Endodermal cell (in vitro differentiated cells): ENCODE data around the gene TTK. TPM values are rescaled to one million over a fixed set of nuclear protein-coding genes. Genes with fewer than 3 reads are reported as not detected.

Source experiments
- DNase-seq: peaks from one replicate; pipeline ENCODE4 v3.0.0-alpha.2; 2017
- H3K27ac ChIP-seq: 2 replicates; pipeline ENCODE4 v1.5.1; 2013; ENCODE audit warnings: mild to moderate bottlenecking, low read depth, low read length, moderate library complexity
- H3K27me3 ChIP-seq: 2 replicates; pipeline ENCODE4 v1.6.1; 2013; ENCODE audit warnings: mild to moderate bottlenecking, low read length, moderate library complexity; ENCODE audit not compliant: insufficient read depth, control insufficient read depth, poor library complexity, severe bottlenecking
- H3K36me3 ChIP-seq: 2 replicates; pipeline ENCODE4 v1.7.0; 2013; ENCODE audit warnings: mild to moderate bottlenecking, low read length, moderate library complexity; ENCODE audit not compliant: control insufficient read depth, insufficient read depth
- H3K4me1 ChIP-seq: one replicate; pipeline ENCODE4 v1.7.0; 2013; ENCODE audit warnings: low read length; ENCODE audit not compliant: control insufficient read depth, insufficient read depth
- H3K4me3 ChIP-seq: 2 replicates; pipeline ENCODE4 v1.5.1; 2013; ENCODE audit warnings: mild to moderate bottlenecking, low read length, moderate library complexity
- H3K9ac ChIP-seq: 2 replicates; pipeline ENCODE4 v1.6.1; 2013; ENCODE audit warnings: mild to moderate bottlenecking, low read length, moderate library complexity; ENCODE audit not compliant: poor library complexity, severe bottlenecking; ENCODE audit errors: extremely low read depth
- H3K9me3 ChIP-seq: 2 replicates; pipeline ENCODE4 v1.6.1; 2013; ENCODE audit warnings: mild to moderate bottlenecking, low read length, moderate library complexity; ENCODE audit not compliant: control insufficient read depth
- H3K27ac Mint-ChIP-seq: 2 replicates; pipeline ENCODE4 v1.8.0; 2020; ENCODE audit warnings: mixed read lengths
- H3K27me3 Mint-ChIP-seq: 2 replicates; pipeline ENCODE4 v1.8.0; 2021; ENCODE audit warnings: mild to moderate bottlenecking, mixed read lengths; ENCODE audit not compliant: insufficient read depth
- H3K36me3 Mint-ChIP-seq: 2 replicates; pipeline ENCODE4 v1.8.0; 2020; ENCODE audit warnings: low read depth, mixed read lengths
- H3K4me1 Mint-ChIP-seq: 2 replicates; pipeline ENCODE4 v1.8.0; 2020; ENCODE audit warnings: mixed read lengths
- H3K4me3 Mint-ChIP-seq: 2 replicates; pipeline ENCODE4 v1.8.0; 2020; ENCODE audit warnings: mild to moderate bottlenecking, moderate library complexity, mixed read lengths
- H3K9me3 Mint-ChIP-seq: 2 replicates; pipeline ENCODE4 v1.8.0; 2020; ENCODE audit warnings: mild to moderate bottlenecking, mixed read lengths
- WGBS, 2 experiments: methylation state at CpG; one replicate each; pipeline versions ENCODE4 v1.1.5 to v1.1.7; 2013; ENCODE audit warnings: missing lambda C conversion rate in 2 of 2, mixed read lengths in 1 of 2; ENCODE audit not compliant: insufficient coverage in 1 of 2, insufficient read length in 1 of 2; 5-methylcytosine and 5-hydroxymethylcytosine counted together
- total RNA-seq, 2 donors: library from RNA; stranded (reverse); fragmentation: NEBNext Ultra II Directional in 1 of 2; extraction: Animal tissue kit (Norgen Biotek cat#: 25700) in 1 of 2; gene quantifications; 2 replicates in 1 of 2; 3 replicates in 1 of 2; pipeline ENCODE4 v1.2.1, GENCODE V29; 2021
- TF ChIP-seq, protein P1 (sequence below): fragments of 200-600 bp; sonication (generic); conservative IDR thresholded peaks from 2 replicates; pipeline ENCODE4 v1.5.0; 2021; ENCODE audit warnings: antibody characterized with exemption, mild to moderate bottlenecking

The TTK gene
- total RNA-seq, 2 donors from 2014 or later, result 31.5 to 45.0 TPM

DNA sequence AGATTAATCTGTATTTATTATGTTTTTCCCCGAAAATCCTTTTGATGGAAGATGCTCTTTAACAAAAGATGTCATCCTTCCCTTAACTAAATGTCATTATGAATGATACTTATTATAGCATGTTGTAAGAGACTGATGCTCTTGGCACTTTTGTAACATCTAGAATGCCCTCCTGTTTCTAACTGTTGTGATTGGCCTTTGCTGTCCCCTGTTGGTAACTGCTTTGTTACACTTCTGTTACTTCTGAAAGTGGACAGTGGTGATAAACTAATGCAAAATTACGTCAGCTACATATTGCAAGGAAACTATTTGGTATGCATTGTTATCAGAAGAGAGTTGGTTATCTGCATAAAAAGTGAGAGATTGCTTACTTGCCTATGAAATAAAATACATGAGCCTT is 5.8 kb downstream of the TTK start:
- TF ChIP-seq, protein P1, sequence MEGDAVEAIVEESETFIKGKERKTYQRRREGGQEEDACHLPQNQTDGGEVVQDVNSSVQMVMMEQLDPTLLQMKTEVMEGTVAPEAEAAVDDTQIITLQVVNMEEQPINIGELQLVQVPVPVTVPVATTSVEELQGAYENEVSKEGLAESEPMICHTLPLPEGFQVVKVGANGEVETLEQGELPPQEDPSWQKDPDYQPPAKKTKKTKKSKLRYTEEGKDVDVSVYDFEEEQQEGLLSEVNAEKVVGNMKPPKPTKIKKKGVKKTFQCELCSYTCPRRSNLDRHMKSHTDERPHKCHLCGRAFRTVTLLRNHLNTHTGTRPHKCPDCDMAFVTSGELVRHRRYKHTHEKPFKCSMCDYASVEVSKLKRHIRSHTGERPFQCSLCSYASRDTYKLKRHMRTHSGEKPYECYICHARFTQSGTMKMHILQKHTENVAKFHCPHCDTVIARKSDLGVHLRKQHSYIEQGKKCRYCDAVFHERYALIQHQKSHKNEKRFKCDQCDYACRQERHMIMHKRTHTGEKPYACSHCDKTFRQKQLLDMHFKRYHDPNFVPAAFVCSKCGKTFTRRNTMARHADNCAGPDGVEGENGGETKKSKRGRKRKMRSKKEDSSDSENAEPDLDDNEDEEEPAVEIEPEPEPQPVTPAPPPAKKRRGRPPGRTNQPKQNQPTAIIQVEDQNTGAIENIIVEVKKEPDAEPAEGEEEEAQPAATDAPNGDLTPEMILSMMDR, result no peak
- Histone ChIP-seq H3K36me3 (peaks cover 70% of the 10 kb centered on the region), H3K27me3 (no peaks in the 10 kb centered on the region), H3K4me1 (no peaks in the 10 kb centered on the region), H3K9ac (no peak overlapping the region), H3K27ac (no peak overlapping the region), H3K4me3 (no peak overlapping the region), H3K9me3 (no peaks in the 10 kb centered on the region)
- no peak overlapping the region for H3K4me3 Mint-ChIP-seq
- no peak overlapping the region for H3K27ac Mint-ChIP-seq
- no peaks in the 10 kb centered on the region for H3K27me3 Mint-ChIP-seq
- DNase-seq, result no peak
- no peaks in the 10 kb centered on the region for H3K9me3 Mint-ChIP-seq
- peaks cover 29% of the 10 kb centered on the region for H3K36me3 Mint-ChIP-seq
- 89 to 98% methylated on average over 1 to 2 of the region's 2 CpGs for WGBS, 2 experiments
- H3K4me1 Mint-ChIP-seq, result peaks cover 5% of the 10 kb centered on the region

DNA sequence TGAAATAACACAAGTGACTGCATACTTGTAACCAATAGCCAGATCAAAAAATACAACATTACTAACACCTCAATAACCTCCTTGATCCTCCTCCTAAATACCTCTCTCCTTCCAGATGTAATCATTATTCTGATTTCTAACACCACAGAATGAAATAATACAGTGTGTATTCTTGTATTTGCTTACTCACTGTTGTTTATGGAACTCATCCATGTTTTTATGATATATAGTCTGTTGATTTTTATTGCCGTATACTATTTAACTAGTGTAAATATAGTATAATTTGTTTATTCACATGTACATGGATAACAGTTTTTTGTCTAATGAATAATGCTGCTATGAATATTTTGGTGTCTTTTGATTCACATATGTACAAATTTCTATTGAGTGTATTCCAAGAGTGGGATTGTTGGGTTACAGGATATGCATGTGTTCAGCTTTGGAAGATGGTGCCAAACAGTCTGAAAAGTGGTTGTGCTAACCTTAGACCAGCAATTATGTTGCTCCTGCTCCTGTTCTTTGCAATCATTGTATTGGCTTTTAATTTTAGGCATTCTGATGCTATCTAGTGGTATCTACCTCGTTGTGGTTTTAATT is 11.5 kb downstream of the TTK start:
- 86% methylated on average over 1 of the region's 2 CpGs; no CpG with 5 or more reads in 1 of the 2 experiments for WGBS, 2 experiments
- no peak overlapping the region for H3K27ac Mint-ChIP-seq

DNA sequence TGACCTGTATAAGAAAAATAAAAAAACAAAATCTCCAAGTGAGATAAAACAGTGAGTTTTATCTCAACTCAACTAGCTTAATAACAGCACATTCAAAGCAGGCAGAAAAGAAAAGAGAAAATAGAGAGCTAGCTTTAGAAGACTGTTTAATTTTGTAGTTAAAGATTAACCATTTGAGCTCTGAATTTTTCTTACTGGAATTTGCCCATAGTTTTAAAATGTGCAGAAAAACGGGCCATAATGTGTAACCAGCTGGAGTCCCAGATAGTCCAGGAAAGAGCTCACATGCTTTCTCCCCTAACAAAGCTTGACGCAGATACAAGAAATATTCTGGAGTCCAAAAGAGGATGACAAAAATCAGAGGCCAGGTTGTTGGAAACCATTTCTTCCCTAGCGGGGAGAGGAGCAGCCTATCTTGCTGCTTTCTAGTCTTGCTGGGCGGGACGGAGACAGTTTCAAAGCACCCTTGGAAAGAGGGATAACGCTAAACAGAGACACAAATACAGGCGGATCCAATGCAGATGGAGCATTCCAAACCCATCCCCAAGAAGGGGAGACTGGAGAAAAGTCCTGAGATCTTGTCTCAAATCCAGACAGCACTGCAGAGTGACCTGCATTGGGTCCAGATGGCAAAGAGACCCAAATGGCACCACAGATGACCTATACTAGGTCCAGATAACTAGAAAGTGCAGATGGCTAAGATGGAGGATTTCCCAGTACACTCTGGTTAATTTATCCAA is 16.1 kb downstream of the TTK start:
- Mint-ChIP-seq H3K4me3 (no peak overlapping the region), H3K36me3 (peaks cover 32% of the 10 kb centered on the region), H3K9me3 (no peaks in the 10 kb centered on the region), H3K4me1 (peaks cover 2% of the 10 kb centered on the region), H3K27ac (no peak overlapping the region), H3K27me3 (no peaks in the 10 kb centered on the region)
- 94 to 96% methylated on average over 3 to 7 of the region's 7 CpGs for WGBS, 2 experiments
- Histone ChIP-seq H3K27me3 (no peaks in the 10 kb centered on the region), H3K4me1 (no peaks in the 10 kb centered on the region), H3K27ac (no peak overlapping the region), H3K9ac (no peak overlapping the region), H3K4me3 (no peak overlapping the region), H3K9me3 (peaks cover 5% of the 10 kb centered on the region), H3K36me3 (peaks cover 57% of the 10 kb centered on the region)
- TF ChIP-seq, protein P1, result no peak
- DNase-seq, result no peak

More for the DNA sequence above, 11.5 kb downstream of the TTK start:
- Histone ChIP-seq H3K36me3 (peaks cover 58% of the 10 kb centered on the region), H3K27me3 (no peaks in the 10 kb centered on the region), H3K9me3 (no peaks in the 10 kb centered on the region), H3K27ac (no peak overlapping the region), H3K9ac (no peak overlapping the region), H3K4me1 (no peaks in the 10 kb centered on the region), H3K4me3 (no peak overlapping the region)
- H3K36me3 Mint-ChIP-seq, result peaks cover 26% of the 10 kb centered on the region
- TF ChIP-seq, protein P1, result no peak
- H3K27me3 Mint-ChIP-seq, result no peaks in the 10 kb centered on the region
- no peaks in the 10 kb centered on the region for H3K9me3 Mint-ChIP-seq
- H3K4me3 Mint-ChIP-seq, result no peak overlapping the region
- peaks cover 2% of the 10 kb centered on the region for H3K4me1 Mint-ChIP-seq
- DNase-seq, result no peak
